HG02588 (cell line): ENCODE measurements around the gene CCDC148.
"Not testable (repeated sequence)": the region's sequence is repeated elsewhere in the genome, so short reads cannot be mapped to it uniquely, and the experiment has no call there.

Experiments
- ATAC-seq: cut with Tn5 transposase; IDR thresholded peaks from one replicate; pipeline ENCODE4 v1.9.1; 2021; ENCODE audit warnings: mild to moderate bottlenecking, moderate library complexity; ENCODE audit not compliant: unreplicated experiment

Gene CCDC148

DNA sequence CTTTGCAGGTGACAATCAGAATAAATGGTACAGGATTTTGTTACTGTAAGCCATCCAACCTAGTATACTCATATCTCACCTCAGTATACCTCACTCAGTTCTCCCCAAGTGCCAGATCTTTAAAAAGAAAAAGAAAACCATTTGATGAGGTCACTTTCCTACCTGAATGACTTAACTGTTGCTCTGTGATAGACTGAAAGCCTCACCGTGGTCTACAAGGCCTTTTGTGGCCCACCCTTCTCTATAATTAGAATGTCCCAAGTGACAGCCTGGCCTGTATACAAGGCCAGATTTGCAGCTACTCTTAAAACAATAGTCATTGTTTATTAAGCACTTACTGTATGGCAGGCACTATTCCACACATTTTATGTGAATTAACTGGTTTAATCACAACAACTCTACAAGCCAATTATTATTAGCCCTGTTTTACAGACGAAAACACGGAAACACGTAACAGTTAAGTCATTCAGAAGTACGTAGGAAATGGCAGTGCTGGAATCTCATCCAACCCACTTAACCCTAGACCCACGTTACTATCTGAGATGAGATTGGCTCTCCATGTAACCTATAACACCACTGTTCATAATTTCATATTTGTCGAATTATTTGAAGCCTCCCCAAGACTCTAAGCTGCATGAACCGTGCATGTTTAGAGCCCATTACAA is 28.5 kb upstream of the CCDC148 start:
- no peak for ATAC-seq

- ATAC-seq: no peak
These were observed 26.0 kb upstream of the CCDC148 start for GRCh38 chr2:158482594-158482993.

- ATAC-seq: no peak
These were observed 24.6 kb upstream of the CCDC148 start for GRCh38 chr2:158481116-158481515.

DNA sequence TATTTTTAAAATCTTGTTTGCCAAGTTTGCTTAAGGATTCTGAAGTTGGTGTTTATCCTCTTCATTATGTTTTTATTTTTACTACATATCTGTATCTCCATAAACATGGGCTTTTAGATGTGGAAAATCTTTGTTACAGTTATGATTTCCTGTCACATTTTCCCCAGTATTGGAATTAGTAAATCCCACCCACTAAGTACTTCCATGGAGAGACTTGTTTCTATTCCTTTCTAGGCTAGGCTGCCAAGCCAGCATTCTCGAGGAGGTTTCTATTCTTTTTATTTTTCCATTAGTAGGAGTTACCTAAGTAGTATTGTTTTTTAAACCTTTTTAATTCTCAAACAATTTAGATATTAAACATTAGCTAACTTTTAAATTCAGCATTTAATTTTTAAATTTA is 22.3 kb upstream of the CCDC148 start:
- no peak for ATAC-seq

DNA sequence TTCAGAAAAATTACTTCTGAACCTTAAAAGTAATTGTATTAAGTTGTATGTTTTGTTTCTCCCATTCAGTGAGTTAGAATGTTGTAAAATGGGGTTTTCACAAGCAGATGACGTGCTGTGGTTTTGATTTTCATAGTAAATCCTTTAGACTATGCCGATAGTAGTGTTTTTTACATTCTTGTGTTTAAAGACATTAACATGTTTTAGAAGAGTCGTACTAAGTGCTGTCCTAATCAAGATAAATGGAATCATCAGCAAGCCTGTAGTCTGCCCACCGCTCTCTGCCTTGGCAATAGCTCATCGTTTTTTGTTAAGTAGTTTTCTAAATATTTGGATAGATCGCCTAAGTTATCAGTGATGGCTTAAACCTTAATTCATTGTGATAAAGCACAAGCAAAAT is 21.7 kb upstream of the CCDC148 start:
- no peak for ATAC-seq

- ATAC-seq: no peak
These were observed 20.6 kb upstream of the CCDC148 start for GRCh38 chr2:158477202-158477601.

GRCh38 chr2:158474526-158475011 is 18.0 kb upstream of the CCDC148 start:
- ATAC-seq: not testable (repeated sequence)

DNA sequence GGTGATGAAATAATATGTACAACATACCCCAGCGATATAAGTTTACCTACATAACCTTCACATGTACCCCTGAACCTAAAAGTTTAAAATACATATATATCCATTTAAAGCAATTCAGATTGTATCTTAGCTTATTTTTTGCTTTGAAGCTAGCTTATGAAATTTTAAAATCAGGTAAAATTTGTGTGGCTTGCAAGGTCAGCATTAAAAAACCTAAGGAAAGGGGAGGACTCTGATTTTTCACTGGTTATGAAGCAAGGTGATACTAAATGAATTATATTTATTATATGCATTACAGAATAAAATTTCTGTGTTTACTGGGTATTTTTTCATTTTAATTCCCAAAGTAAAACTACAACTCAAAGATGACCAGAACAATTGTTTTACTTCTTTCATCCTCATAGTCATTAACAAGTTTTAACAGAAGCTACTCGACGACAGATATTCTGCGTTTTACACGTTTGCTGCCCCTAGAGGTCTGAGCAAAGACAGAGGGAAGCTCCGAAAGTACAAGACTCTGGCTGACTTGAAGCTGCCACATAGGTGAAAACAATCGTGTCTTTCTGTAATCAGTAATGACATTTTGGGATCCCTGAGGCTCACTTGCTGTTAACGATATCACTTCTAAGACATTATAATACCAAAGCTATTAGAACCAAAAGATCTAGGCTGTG is 17.3 kb upstream of the CCDC148 start:
- no peak for ATAC-seq

- ATAC-seq: not testable (repeated sequence)
These were observed 16.7 kb upstream of the CCDC148 start for GRCh38 chr2:158473300-158473699.

GRCh38 chr2:158472829-158473228 is 16.3 kb upstream of the CCDC148 start:
- ATAC-seq: not testable (repeated sequence)

GRCh38 chr2:158467248-158467647 is 10.7 kb upstream of the CCDC148 start:
- ATAC-seq: no peak

DNA sequence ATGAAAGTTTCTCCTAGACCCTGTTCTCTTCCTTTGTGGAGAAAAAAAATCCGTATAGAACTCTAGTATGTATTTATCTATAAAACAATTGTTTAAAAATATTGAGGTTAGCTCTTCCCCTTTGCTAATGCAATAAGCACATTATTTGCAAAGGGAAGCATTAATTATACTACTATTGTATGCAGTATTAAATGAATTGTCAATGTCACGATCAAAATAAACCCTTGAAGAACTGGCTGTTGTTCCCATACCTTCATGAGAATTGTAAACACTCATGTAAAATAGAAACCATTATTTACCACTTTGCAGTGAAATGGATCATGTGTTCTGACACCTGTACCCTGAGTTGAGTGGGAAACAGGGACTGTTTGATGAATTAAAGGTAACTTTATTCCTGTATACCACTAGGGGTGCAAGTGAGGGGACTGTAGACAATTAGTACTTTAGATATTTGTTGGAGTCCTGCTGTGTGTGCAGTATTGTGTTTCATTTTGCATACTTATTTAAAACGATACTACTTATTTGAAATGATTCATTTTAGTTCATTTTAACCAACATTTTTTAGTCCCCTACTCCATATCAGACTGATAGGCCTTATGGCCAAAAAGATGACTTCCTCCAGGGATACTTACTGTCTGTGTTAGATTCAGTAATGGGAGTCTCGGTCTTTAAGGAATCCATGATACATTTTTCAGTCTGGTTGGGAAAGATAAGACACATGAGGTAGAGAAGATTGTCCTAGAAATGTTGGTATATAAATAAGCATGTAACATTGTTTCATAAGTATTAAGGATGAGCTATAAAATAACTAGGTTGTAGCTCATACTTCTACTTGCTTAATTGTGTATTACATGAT is 8.1 kb upstream of the CCDC148 start:
- peak; percentile 79 for ATAC-seq

DNA sequence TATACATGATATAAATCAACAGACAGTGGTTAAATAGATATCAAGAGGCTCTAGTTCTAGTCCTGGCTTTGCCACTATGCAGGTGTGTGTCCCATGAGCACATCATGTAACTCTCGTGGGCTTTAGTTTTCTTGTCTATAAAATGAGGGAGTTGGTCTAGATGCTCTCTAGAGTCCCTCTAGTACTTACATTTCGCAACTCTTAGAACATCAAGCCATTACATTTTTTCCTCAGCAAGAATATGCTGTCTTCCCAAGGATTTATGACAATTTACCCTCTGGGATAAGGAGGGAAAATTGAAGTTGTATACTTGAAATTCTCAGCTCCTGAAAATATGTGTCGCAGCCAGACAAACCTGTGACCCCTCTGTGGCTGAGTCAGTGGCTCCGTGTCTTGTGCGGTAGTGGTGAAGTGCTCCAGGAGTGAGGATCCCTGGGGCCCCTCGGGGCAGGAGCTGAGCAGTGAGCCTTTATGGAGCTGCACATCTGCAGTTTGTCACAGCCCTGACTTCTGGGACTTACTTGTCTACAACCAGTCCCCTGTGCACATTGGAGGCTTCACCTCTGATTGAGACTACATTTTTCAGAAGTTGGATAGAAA is 7.0 kb upstream of the CCDC148 start:
- no peak for ATAC-seq

GRCh38 chr2:158460632-158461297 is 4.2 kb upstream of the CCDC148 start:
- no peak for ATAC-seq

DNA sequence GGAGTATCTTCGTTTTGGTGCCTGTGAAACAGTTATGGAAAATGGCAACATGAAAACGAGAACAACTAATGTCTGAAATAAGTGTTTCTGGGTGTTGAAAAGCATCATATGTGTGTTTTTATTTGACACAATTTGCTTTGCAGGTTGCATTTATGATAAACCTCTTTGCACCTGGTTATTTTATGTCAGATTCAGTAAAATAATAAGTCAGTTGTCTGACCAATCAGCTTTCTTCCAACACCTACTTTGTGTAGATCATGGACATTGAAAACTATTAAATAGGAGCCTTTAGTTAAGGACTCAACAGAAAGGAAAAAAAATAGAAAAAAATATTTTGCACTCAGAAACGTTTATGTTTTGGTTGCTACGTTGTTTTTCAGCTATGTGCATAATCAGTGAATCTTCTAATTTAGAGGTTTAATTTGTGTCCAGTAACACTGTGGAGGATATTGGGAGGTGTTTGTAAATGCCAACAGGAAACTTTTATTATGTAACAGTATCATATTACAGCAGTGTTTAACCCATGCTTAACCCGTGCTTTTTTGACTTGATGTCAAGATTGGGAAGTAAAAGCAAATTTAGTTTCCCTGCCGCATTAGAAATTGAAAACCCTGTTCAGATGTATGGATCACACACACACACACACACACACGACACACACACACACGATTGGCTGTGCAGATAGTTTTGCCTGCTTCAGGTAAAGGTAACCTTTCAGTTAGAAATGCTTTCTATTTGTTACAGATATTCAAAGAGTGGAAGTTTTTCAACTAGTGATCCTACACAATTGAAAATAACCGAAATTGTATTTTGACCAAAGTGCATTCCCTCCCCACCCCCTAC is 2.8 kb upstream of the CCDC148 start:
- ATAC-seq: no peak

DNA sequence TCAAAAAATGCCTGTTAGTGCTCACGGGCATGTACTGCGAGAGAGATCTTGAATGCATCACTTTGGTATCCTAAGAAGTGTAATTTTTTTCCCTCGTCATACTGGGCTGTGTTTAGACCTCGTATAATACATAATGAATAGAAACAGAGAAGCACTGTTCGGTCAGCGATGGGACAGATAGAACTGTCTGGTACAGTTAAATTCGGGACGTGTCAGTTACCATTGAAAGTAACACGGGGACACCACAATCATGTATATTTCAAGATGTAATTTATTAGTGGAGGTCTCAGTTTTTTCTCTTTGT is 2.0 kb upstream of the CCDC148 start:
- no peak for ATAC-seq

DNA sequence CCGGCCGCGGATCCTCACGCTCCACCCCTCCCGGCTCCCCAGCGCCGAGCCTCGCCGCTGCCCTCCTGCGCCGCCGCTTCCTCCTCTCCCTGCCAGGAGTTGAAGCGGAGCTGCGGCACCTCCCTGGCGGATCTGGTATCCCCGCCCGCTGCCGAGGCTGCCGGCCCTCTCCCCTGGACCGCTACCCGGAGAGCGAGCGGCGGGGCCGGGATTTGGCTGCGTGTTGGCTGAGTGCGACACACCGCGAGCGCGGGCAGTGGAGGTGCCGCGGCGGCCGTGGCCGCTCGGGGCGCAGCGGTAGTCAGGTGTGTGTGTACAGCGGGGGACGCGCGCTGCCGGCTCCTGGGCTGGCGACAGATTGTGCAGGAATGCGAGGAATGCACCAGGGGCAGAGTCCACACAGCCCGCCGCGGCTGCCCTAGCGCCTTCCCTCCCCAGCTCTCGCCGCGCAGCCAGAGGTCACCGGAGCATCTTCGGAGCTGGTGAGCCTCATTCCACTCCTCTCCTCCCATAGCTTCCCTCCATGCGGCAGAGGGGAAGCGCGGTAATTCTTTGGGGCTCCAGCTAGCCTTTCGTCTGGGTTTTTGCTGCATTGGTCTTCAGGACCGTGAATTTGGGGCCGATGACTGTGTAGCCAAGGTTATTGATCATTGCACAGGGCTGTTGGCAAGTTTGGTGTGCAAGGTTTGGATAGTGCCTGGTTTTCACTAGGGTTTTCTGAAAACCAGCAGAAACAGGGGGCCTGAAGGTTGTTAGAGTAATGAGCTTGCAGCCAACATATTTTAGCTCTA is 1.5 kb upstream of the CCDC148 start:
- ATAC-seq: peak; percentile 46

DNA sequence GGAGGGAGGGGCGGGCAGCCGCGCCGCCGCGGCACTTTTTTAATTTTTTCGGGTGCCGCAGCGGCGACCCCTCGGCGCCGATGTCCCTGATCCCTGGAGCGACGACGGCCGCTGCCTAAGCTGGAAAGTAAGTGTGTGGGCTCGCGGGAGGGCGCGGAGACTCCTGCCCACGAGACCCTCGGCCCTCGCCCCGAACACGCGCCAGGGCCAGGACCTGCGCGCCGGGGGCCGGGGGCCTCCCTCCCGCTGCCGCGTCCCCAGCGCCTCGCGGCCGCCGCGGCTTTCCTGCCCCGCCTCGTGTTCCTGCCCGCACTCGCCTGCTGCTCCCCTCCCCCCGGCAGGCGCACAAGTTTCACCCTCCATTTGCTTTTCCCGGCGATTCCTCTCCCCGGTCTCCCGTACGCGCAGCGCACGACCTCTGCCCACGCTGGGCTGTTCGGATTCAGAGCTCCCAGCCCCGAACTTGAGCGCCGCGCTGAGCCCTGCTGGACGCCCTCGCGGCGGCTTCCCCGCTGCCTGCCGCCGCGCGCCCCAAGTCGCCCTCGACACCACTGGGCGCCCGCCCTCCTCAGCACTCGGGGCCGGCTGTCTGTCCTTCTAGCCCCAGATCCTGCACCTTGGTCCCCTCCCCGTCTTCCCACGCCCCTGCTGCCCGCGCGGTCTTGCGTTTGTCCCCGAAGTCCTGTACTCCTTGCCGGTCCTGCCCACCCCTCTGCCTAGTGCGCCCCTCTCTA is 706 bp upstream of the CCDC148 start:
- peak; percentile 28 for ATAC-seq

DNA sequence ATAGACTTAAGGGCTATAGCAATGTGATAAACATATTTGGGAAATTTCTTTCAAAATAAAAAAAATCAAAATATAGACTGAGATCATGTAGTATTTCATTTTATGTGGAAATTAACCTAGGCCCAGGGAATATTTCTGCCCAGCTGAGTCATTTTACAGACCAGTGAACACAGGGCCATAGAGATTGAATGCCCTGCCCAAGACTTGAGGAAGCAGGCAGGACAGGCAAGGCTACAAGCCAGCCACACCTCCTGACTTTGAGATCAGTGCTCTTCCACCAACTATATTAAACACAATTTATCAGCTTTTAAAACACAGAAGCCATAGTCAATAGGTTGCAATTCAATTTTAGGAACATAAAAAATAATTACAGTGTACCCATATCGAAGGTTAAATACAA is 12.9 kb downstream of the CCDC148 start:
- ATAC-seq: no peak
